ENCODE data around the gene ACP7.

The ACP7 gene

DNA sequence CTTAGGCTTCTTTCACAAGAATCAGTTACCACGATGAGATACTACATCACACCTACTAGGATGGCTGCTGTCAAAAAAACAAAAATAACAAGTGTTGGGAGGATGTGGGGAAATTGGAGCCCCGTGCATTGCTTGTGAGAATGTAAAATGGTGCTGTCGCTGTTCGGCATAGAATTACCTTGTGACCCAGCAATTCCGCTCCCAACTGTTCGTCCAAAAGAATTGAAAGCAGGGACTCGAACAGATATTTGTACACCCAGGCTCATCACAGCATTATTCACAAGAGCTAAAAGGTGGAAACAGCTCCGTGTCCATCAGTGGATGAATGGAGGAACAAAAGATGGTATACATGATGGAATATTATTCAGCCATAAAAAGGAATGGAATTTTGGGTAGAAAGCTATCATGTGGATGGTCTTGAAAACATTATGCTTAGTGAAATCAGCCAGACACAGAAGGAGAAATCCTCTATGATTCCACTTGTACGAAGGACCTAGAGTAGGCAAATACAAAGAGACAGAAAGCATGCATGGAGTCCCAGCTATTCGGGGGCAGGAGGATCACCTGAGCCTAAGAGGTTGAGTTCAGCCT is 64.9 kb downstream of the ACP7 start:
- no peak for DNase-seq (ENCODE audit: low read depth, low spot score)

DNA sequence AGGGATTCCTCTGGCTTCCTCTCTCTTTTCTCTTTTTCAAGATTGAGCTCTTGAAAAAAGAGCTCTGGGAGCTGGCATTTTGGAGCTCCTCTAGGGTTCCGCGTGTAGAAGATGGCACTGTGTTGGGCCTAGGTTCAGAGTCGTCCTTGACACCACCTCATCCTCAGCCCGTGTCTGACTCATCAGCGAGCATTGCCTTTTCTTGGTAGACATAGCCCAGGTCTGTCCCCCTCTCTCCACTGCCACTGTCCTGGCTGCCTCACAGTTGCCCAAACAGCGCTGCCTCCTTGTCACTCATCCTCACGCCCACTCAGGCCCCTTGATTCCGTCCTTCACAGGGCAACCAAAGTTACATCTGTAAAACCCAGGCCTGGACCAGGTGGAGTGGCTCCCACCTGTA is 66.1 kb downstream of the ACP7 start:
- no peak for DNase-seq (ENCODE audit: low read depth, low spot score)

DNA sequence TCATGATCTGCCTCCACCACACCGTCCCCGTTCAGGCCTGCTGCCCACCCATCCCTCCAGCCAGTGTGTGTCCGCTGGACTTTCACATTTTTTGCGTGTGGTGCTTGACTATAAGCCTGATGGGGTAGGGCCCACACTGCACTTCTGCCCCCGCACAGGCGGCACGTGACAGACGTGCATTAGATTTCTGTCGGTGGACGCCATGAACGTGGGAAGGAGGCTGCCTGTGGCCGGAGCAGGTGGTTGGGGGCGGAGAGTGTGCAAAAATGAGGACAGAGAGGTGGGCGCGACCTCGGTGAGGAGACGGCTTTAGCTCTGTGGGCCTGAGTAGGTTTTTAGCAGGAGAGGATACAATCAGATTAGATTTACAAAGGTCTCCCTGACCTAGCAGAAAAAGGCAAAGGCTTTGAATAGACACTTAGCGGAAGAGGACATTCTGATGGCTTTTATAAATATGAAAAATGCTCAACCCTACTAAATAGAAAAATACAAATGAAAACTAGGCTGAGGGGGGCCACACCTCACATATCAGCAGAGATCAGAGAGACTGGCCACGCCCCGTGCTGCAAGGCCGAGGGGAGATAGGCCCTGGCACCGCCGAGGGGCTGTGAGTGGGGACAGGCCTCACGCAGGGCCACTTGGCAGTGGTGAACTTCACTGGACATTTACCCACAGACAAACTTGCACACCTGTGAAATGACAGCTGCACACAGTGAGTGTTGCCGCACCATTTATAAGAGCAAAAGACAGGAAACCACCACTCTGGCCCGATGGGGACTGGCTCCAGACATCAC is 66.8 kb downstream of the ACP7 start:
- DNase-seq (ENCODE audit: low read depth, low spot score), result no peak

DNA sequence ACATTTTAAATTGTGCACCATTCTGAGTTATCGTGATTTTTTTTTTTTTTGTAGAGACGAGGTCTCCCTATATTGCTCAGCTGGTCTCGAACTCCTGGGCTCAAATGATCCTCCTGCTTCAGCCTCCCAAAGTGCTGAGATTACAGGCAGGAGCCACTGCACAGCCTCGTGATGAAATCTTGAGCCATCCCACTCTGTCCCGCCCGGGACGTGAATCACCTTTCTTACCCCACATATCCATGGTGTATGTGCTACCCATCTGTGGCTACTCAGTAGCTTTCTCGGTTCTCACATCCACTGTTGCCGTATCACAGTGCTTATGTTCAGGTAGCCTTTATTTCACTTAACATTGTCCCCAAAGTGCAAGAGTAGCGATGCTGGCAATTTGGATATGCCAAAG is 67.9 kb downstream of the ACP7 start:
- no peak for DNase-seq (ENCODE audit: low read depth, low spot score)

DNA sequence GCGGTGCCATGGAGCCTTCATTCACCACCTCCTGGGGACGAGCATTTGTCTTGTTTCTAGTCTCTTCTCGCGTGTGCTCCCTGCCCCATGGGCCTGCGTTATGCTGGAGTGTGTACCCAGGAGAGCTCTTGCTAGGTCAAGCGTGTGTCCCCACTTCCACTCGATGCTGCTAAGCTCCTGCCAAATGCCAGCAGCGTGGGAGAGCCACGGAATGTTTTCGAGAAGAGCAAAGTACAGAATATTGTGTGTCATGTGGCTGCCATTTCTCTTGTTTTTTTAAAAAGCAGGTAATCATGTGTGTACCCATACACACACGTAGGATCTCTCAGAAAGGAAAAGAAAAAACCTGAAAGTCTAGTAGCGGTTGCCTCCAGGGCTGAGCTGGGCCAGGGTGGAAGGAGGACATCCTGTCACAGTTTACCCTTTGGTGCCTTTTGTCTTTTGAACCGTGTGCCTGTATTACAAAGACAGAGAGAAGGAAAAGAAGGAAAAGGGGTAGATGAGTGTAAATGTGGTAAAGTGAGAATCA is 70.0 kb downstream of the ACP7 start:
- no peak for DNase-seq (ENCODE audit: low read depth, low spot score)

DNA sequence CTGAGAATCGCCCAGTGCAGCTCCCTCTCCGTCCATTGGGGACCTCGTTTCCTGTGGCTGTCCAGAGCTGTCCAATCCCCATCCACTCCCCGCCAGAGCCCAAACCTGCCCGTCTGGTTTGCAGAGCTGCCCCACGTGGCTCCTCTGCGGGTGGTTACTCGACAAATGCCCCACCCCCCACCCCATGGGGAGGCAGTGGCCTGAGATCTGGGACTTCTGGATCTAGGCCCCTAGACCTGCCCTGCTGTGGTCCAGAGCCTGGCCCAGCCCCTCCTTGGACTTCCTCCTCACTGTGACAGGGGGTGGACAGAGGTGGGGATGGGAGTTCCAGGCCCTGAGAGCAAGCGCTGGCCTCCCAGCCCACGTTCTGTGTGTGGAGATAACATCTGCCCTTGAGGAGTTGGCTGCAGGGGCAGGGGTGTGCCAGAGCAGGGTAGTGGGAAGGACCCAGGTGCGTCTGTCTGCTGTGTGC is 70.5 kb downstream of the ACP7 start:
- no peak for DNase-seq (ENCODE audit: low read depth, low spot score)

DNA sequence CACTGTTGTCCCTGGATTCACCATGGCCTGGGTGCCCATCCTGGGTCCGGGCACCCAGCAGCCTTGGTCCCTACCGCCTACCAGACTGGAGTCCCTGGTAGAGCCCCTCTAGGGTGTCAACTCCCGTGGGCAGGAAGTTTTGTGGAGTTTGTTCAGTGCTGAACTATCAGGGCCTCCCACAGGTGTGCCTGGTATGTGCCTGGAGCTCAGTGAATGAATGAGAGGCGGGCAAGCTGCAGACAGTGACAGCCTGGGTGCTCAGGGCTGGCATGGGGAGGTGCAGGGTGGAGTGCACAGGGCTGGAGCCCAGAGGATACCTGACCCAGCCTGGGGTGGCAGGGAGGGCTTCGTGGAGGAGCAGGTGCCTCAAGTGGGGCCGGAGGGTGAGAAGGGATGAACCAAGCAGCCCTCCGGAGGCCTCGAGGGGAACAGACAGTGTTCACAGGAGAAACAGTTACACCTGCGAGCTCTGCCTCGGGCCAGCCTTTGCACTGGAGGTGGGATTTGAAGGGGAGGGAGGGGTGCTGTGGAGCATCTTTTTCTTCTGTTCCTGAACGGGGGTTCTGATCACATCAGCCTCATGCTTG is 71.0 kb downstream of the ACP7 start:
- no peak for DNase-seq (ENCODE audit: low read depth, low spot score)

DNA sequence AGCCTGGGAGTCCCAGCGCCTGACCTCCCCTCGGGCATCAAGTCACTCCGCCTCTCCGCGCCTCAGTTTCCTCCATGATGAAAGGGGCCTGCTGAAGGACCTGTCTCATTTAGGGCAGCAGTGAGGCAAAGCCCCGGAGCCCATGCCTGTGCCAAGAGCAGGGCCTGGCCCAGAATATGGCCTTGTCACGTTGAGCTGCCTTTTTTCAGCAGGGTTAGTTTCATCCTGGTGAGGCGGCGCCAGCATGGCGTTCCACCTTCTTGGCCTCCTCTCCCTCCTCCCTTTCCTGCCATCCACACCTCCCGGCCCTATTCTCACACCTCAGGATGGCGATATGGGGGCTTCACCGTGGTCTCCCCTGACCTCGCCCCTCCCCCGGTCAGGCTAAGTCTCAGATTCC is 71.6 kb downstream of the ACP7 start:
- no peak for DNase-seq (ENCODE audit: low read depth, low spot score)

DNA sequence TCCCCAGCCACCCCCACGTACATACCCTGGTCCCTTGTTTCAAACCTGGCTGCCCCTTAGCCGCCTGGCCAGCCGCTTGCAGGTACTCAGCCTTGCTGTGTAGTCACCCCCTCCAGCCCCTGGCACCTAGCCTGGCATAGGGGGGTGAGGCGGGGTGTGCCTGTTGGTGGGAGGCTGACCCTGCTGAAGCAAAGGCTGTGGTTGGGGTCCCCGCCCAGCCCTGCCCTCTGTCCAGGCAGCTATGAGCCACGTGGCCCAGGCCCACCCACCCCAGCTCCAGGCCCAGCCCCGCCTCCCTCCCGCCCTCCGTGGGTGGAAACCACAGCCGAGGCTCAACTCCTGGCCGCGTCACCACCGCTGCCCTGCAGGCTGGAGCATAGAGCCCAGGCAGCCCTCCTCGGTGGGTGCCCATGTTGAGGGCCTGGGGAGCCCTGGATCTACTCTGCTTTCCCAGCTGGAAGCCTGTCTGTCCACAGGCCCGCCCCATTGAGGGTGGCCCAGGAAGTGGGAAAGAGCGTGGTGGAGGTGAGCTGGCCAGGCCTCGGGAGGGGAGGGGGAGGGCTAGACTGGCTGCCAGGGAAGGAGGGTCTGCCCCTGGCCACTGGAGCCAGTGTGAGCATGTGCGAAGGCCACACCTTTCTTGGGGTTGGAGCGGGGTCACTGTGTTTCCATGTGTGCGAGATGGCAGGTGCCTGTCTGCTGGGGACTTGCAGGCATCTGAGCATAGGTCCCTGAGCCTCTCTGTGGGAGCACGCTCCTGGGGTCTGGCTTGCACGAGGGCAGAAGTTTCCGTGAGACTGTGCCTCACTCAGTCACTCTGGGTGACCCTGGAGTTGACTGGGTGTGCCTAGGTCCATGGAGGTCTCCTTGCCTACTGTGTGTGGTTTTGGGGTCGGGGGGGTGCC is 72.4 kb downstream of the ACP7 start:
- DNase-seq (ENCODE audit: low read depth, low spot score), result no peak

DNA sequence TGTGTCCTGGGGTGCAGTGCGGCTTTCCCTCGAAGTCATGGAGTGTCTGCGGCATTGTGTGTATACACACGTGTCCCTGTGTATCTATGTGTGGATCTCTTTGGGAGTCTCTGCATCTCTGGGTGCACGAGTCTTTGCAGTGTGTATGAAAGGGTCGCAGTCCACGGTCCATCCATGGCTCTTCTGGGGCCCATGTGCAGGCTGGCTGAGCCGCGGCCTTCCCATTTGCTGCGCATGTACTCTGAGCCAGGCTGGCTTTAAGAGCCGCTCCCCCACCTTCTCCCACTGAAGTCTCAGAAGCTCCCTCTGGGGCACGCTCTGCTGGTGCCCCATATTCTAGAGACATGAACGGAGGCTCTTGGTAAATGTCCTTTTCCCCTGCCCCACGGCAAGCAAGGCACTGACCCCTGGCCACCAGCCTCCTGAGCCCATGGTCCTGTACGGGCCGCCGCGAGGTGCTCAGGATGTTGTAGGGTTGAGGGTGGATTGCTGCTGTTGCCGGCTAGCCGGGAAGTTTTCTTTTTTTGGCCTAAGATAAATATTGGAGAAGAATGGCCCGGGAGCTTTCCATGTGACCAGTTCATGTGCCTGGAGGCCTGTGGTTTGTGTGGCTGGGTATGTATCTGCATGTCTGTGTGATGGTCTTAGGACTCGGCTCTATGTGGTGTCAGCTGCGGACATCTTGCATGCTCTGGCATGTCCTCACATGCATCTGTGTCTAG is 73.3 kb downstream of the ACP7 start:
- DNase-seq (ENCODE audit: low read depth, low spot score), result no peak

DNA sequence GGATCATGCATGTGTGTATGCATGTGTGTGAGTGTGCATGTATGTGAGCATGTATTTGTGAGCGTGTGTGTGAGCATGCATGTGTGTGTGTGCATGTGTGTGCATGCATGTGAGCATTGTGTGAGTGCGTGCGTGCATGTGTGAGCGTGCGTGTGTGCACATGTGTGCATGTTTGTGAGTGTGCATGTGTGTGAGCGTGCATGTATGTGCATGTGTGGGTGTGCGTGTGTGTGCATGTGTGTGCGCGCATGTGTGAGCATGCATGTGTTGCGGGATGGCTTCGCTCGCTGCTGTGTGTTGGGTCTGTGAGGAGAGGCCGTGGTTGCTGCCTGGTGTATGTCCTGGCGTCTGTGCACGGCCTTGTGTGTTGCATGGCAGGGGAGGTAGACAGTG is 73.8 kb downstream of the ACP7 start:
- DNase-seq (ENCODE audit: low read depth, low spot score), result no peak

DNA sequence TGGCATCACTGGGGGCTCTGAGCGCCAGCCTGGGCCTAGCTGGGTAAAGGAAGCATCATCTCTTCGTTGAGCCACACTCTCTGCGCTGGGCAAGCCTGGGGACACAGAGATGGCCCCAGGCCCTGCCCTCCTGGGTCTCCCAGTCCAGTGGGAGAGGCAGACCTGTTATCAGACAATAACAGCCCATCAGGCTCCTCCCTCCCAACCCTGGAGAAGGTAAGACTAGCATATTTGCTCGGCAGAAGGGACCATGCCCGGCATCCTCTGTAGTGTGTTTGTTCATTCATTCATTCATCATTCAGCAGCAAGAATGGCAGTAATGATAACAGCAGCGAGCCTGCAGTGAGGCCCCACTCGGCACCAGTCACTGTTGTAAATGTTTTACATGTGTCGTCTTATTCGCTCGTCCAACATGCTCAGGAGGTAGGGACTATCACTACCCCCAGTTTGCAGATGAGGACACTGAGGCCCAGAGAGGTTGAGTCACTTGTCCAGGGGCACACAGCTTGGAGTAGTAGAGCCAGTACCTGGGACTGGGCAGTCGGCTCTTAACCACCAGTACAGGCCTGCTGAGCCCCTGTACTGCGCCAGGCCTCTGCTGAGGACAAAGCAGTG is 74.6 kb downstream of the ACP7 start:
- no peak for DNase-seq (ENCODE audit: low read depth, low spot score)

DNA sequence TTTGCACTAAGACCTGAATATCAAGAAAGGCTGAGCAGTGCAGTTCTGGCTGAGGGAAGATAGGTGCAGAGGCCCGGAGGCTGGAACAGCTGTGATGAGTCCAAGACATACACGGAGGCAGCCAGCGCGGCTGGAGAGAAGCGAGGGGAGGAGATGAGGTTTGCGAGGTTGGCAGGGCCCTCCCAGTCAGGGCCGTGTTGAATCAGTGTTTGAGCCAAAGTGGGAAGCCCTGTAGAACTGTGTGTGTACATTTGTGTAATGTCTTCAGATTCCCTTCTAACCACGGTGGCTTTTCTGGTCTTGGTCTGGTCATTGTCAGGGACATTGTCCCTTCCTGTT is 76.3 kb downstream of the ACP7 start:
- no peak for DNase-seq (ENCODE audit: low read depth, low spot score)

All from activated CD4-positive, CD25-positive, alpha-beta regulatory T cell treated with anti-CD3 and anti-CD28 coated beads, Interleukin-2, amount 50 U/mL, for 16 hours (primary cell).